Measurements from ENCODE around the gene SLC6A6.

Gene SLC6A6

DNA sequence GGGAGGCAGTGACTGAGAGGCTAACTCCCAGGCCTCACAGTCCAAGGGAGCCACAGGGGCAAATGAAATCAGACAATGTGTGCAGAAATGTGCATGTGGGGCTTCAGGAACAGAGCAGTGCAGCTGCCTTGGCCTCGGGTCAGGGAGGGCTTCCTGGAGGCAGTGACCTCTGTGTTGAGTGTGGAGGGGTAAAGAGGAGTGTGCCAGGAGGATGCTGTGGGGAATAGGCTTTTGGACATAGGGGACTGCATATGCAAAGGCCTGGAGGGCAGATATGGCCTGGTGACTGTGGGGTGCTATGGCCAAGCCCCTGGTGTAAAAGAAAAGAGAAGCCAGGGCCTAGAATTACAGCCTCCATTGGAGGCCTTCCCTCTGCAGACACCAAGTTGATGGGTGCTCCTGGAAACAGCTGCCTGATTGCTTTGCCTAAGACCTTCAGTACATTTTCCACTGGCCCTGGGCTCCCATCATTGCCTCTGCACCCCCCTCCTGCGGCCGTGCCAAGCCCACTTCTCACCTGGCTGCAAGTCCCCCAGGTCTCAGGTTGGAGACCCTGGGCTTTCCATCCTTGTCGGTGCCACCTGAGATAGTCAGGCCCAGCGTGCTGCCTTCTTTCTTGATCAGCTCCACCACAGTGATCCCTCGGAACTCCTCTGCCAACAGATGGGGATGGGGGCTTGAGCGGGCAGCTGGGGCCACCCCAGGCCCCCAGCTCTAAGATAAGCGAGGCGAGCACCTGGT lies 122.7 kb downstream of the SLC6A6 start:
- Histone ChIP-seq H3K4me1 (ENCODE audit: control insufficient read depth in 1 of 2, insufficient read depth in 2 of 2, low read length in 2 of 2) (peaks cover 6 to 12% of the 10 kb centered on the region in 2 experiments), H3K27me3 (ENCODE audit: insufficient read depth, low read length) (peaks cover 2% of the 10 kb centered on the region), H3K18ac (ENCODE audit: low read length) (no peak overlapping the region), H3K23ac (ENCODE audit: low read length) (no peak overlapping the region), H4K91ac (ENCODE audit: low read depth, low read length) (no peak overlapping the region), H2BK120ac (ENCODE audit: insufficient read depth, low read length, poor library complexity) (no peak overlapping the region), H2BK5ac (ENCODE audit: low read depth, low read length, poor library complexity) (no peak overlapping the region), H3K36me3 (ENCODE audit: control insufficient read depth in 1 of 2, insufficient read depth in 2 of 2, low read length in 2 of 2) (no peaks in the 10 kb centered on the region), H3K9ac (ENCODE audit: low read length) (no peak overlapping the region), H3K9me3 (ENCODE audit: insufficient read depth, low read depth, low read length) (no peaks in the 10 kb centered on the region), H4K8ac (ENCODE audit: low read depth, low read length) (no peak overlapping the region), H3K4ac (ENCODE audit: low read depth, low read length) (no peak overlapping the region), H3K79me2 (ENCODE audit: control insufficient read depth, insufficient read depth, low read length, poor library complexity) (no peaks in the 10 kb centered on the region), H3K27ac (ENCODE audit: low read depth, low read length) (no peak overlapping the region), H2BK12ac (ENCODE audit: low read length) (no peak overlapping the region), H3K4me3 (ENCODE audit: low read depth, low read length) (no peak overlapping the region), H3K4me2 (ENCODE audit: low read length) (no peak overlapping the region), H2AFZ (ENCODE audit: insufficient read depth, low read length, poor library complexity) (no peak overlapping the region), H2AK5ac (ENCODE audit: low read length) (no peak overlapping the region), H3K79me1 (ENCODE audit: low read length) (no peaks in the 10 kb centered on the region), H4K12ac (ENCODE audit: low read depth, low read length) (no peak overlapping the region), H3K14ac (ENCODE audit: low read length) (no peak overlapping the region)
- no CpG with 5 or more reads among the region's 9 CpGs for WGBS (ENCODE audit: extremely low coverage, insufficient coverage, insufficient read length)
- no peak for DNase-seq

DNA sequence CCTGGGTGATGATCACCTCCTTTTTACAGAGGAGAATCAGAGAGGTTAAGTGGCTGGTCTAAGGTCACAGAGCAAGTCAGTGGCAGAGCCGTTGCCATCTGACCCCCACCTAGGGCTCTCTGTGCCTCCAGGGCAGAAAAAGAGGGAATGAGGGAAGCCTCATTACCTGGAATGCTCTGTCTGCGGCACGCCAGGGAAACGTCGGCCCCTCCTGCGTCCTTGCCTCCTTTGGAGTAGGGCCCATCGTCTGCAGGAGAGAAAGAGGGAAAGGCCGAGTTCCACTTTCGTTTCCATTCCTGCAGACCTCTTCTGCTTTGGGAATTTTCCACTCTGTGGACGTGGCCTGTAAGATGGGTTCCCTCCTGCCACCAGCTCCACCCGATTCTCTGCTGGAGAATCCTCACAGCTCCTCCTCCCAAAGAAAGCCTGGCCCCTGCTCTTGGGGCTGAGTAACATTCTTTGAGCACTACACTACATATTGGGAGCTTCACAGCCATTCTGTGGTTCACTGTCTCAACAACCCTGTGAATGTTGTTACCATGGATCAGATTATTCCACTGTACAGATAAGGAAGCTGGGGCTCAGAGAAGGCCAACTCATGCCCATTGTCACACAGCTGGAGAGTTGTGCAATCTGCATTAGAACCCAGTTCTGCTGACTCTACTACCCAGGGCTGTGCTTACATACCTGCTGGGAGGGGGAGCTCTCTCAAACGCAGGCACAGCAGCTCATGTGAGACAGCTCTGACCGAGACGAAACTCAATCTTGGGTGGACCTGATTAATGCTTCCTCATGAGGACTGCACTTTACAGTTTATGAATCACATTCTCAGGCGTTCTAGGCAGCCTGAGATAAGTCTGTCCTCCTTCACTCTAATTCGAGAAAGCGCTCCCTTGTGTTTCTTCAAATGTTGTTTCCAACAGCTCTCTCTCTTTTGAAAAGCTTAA lies 123.6 kb downstream of the SLC6A6 start:
- Histone ChIP-seq H3K9ac (ENCODE audit: low read length) (no peak overlapping the region), H3K27ac (ENCODE audit: low read depth, low read length) (no peak overlapping the region), H3K27me3 (ENCODE audit: insufficient read depth, low read length) (peaks cover 2% of the 10 kb centered on the region), H3K79me2 (ENCODE audit: control insufficient read depth, insufficient read depth, low read length, poor library complexity) (no peaks in the 10 kb centered on the region), H3K4me2 (ENCODE audit: low read length) (no peak overlapping the region), H2BK120ac (ENCODE audit: insufficient read depth, low read length, poor library complexity) (no peak overlapping the region), H2AFZ (ENCODE audit: insufficient read depth, low read length, poor library complexity) (no peak overlapping the region), H3K23ac (ENCODE audit: low read length) (no peak overlapping the region), H3K4ac (ENCODE audit: low read depth, low read length) (no peak overlapping the region), H2BK5ac (ENCODE audit: low read depth, low read length, poor library complexity) (no peak overlapping the region), H3K14ac (ENCODE audit: low read length) (no peak overlapping the region), H4K91ac (ENCODE audit: low read depth, low read length) (no peak overlapping the region), H3K79me1 (ENCODE audit: low read length) (no peaks in the 10 kb centered on the region), H3K18ac (ENCODE audit: low read length) (no peak overlapping the region), H2AK5ac (ENCODE audit: low read length) (no peak overlapping the region), H3K4me3 (ENCODE audit: low read depth, low read length) (no peak overlapping the region), H2BK12ac (ENCODE audit: low read length) (no peak overlapping the region), H3K36me3 (ENCODE audit: control insufficient read depth in 1 of 2, insufficient read depth in 2 of 2, low read length in 2 of 2) (no peaks in the 10 kb centered on the region), H4K12ac (ENCODE audit: low read depth, low read length) (no peak overlapping the region), H3K4me1 (ENCODE audit: control insufficient read depth in 1 of 2, insufficient read depth in 2 of 2, low read length in 2 of 2) (peaks cover 6 to 12% of the 10 kb centered on the region in 2 experiments), H3K9me3 (ENCODE audit: insufficient read depth, low read depth, low read length) (no peaks in the 10 kb centered on the region), H4K8ac (ENCODE audit: low read depth, low read length) (no peak overlapping the region)
- DNase-seq: peak in 1 of 2 donors; percentile 6
- no CpG with 5 or more reads among the region's 17 CpGs for WGBS (ENCODE audit: extremely low coverage, insufficient coverage, insufficient read length)

DNA sequence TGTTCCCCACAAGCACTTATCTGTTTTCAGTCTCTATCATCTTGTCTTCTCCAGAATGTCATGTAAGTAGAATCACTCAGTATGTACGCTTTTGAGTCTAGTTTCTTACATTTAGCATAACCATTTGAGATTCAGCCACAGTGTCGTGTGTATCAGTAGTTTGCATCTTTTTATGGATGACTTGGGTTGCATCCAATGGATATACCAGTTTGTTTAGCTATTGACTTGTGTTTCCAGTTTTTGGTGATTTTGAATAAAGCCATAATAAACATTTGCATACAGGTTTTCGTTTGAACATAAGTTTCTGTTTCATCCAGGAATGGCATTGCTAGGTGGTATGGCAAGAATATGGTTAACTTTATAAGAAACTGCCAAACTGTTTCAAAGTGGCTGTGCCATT lies 125.7 kb downstream of the SLC6A6 start:
- Histone ChIP-seq H3K4me1 (ENCODE audit: control insufficient read depth in 1 of 2, insufficient read depth in 2 of 2, low read length in 2 of 2) (peaks cover 6 to 12% of the 10 kb centered on the region in 2 experiments), H2BK120ac (ENCODE audit: insufficient read depth, low read length, poor library complexity) (no peak overlapping the region), H3K36me3 (ENCODE audit: control insufficient read depth in 1 of 2, insufficient read depth in 2 of 2, low read length in 2 of 2) (no peaks in the 10 kb centered on the region), H3K4me2 (ENCODE audit: low read length) (no peak overlapping the region), H4K12ac (ENCODE audit: low read depth, low read length) (no peak overlapping the region), H3K27ac (ENCODE audit: low read depth, low read length) (no peak overlapping the region), H3K79me1 (ENCODE audit: low read length) (no peaks in the 10 kb centered on the region), H4K8ac (ENCODE audit: low read depth, low read length) (no peak overlapping the region), H3K79me2 (ENCODE audit: control insufficient read depth, insufficient read depth, low read length, poor library complexity) (no peaks in the 10 kb centered on the region), H2AFZ (ENCODE audit: insufficient read depth, low read length, poor library complexity) (no peak overlapping the region), H3K14ac (ENCODE audit: low read length) (no peak overlapping the region), H2BK12ac (ENCODE audit: low read length) (no peak overlapping the region), H3K9me3 (ENCODE audit: insufficient read depth, low read depth, low read length) (no peaks in the 10 kb centered on the region), H3K9ac (ENCODE audit: low read length) (no peak overlapping the region), H2BK5ac (ENCODE audit: low read depth, low read length, poor library complexity) (no peak overlapping the region), H3K4ac (ENCODE audit: low read depth, low read length) (no peak overlapping the region), H3K18ac (ENCODE audit: low read length) (no peak overlapping the region), H3K27me3 (ENCODE audit: insufficient read depth, low read length) (peaks cover 2% of the 10 kb centered on the region), H3K23ac (ENCODE audit: low read length) (no peak overlapping the region), H2AK5ac (ENCODE audit: low read length) (no peak overlapping the region), H3K4me3 (ENCODE audit: low read depth, low read length) (no peak overlapping the region), H4K91ac (ENCODE audit: low read depth, low read length) (no peak overlapping the region)
- no CpG with 5 or more reads among the region's 3 CpGs for WGBS (ENCODE audit: extremely low coverage, insufficient coverage, insufficient read length)
- no peak for DNase-seq

DNA sequence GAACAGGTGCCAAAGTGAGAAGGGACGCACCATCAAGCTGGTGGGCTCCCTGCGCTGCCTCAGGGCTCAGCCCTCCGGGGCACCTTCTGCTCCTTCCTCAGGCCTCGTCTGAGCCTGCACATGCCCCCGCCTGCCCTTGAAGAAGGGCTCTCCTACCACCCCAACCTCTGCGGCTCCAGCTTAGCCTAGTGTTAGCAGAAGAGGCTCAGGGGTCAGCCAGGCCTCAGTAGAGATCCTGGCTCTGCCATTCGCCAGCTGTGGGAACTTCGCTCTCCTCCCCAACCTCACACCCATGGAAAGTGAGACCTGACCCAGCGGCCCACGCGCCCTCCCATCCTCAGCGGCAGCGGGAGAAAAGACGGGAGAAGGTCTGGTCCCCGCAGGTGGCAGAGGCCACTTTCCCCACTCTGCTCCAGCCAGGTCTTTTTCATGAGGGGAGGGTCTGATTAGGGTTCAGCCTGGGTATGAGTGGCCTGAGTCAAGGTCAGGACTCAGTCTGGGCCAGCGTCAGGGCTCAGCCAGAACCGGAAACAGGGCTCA lies 129.5 kb downstream of the SLC6A6 start:
- Histone ChIP-seq H3K4me2 (ENCODE audit: low read length) (no peak overlapping the region), H3K27me3 (ENCODE audit: insufficient read depth, low read length) (peaks cover 2% of the 10 kb centered on the region), H3K9me3 (ENCODE audit: insufficient read depth, low read depth, low read length) (no peaks in the 10 kb centered on the region), H2BK5ac (ENCODE audit: low read depth, low read length, poor library complexity) (no peak overlapping the region), H4K91ac (ENCODE audit: low read depth, low read length) (no peak overlapping the region), H3K4ac (ENCODE audit: low read depth, low read length) (no peak overlapping the region), H4K12ac (ENCODE audit: low read depth, low read length) (no peak overlapping the region), H3K79me2 (ENCODE audit: control insufficient read depth, insufficient read depth, low read length, poor library complexity) (no peaks in the 10 kb centered on the region), H2AFZ (ENCODE audit: insufficient read depth, low read length, poor library complexity) (no peak overlapping the region), H3K23ac (ENCODE audit: low read length) (no peak overlapping the region), H4K8ac (ENCODE audit: low read depth, low read length) (no peak overlapping the region), H3K4me1 (ENCODE audit: control insufficient read depth in 1 of 2, insufficient read depth in 2 of 2, low read length in 2 of 2) (no peaks in the 10 kb centered on the region), H2BK120ac (ENCODE audit: insufficient read depth, low read length, poor library complexity) (no peak overlapping the region), H3K79me1 (ENCODE audit: low read length) (no peaks in the 10 kb centered on the region), H3K27ac (ENCODE audit: low read depth, low read length) (no peak overlapping the region), H2AK5ac (ENCODE audit: low read length) (no peak overlapping the region), H3K9ac (ENCODE audit: low read length) (no peak overlapping the region), H3K14ac (ENCODE audit: low read length) (no peak overlapping the region), H3K18ac (ENCODE audit: low read length) (no peak overlapping the region), H3K36me3 (ENCODE audit: control insufficient read depth in 1 of 2, insufficient read depth in 2 of 2, low read length in 2 of 2) (no peaks in the 10 kb centered on the region), H2BK12ac (ENCODE audit: low read length) (no peak overlapping the region), H3K4me3 (ENCODE audit: low read depth, low read length) (no peak overlapping the region)
- no CpG with 5 or more reads among the region's 17 CpGs for WGBS (ENCODE audit: extremely low coverage, insufficient coverage, insufficient read length)
- DNase-seq: no peak
